Activated CD4-positive, CD25-positive, alpha-beta regulatory T cell (primary cell): ENCODE measurements around the gene CECR2.

Experiments
- DNase-seq, 4 experiments: peaks; one replicate each; lab custom pipeline; 2025; lab: John Stamatoyannopoulos, UW

The CECR2 gene

GRCh38 chr22:17368144-17368543 is 1.1 kb upstream of the CECR2 start:
- no peak for DNase-seq

- no peak for DNase-seq
Observed at GRCh38 chr22:17368554-17369438, 464 bp upstream of the CECR2 start.

- no peak for DNase-seq
Observed at GRCh38 chr22:17370026-17370765, 936 bp downstream of the CECR2 start.

- DNase-seq: no peak
Observed at GRCh38 chr22:17370766-17371432, 1.6 kb downstream of the CECR2 start.

GRCh38 chr22:17371448-17371847 is 2.2 kb downstream of the CECR2 start:
- no peak for DNase-seq

GRCh38 chr22:17373855-17374254 is 4.6 kb downstream of the CECR2 start:
- DNase-seq: no peak

- no peak for DNase-seq
Observed at GRCh38 chr22:17375914-17376614, 6.8 kb downstream of the CECR2 start.

GRCh38 chr22:17376950-17377349 is 7.7 kb downstream of the CECR2 start:
- DNase-seq: no peak

GRCh38 chr22:17379944-17380343 is 10.7 kb downstream of the CECR2 start:
- no peak for DNase-seq

GRCh38 chr22:17380359-17381087 is 11.3 kb downstream of the CECR2 start:
- no peak for DNase-seq

GRCh38 chr22:17381192-17381913 is 12.1 kb downstream of the CECR2 start:
- DNase-seq: no peak

- no peak for DNase-seq
Observed at GRCh38 chr22:17384612-17385330, 15.5 kb downstream of the CECR2 start.

GRCh38 chr22:17387356-17387755 is 18.1 kb downstream of the CECR2 start:
- no peak for DNase-seq

GRCh38 chr22:17388235-17388634 is 19.0 kb downstream of the CECR2 start:
- DNase-seq: no peak

- DNase-seq: no peak
Observed at GRCh38 chr22:17390087-17390486, 20.8 kb downstream of the CECR2 start.

GRCh38 chr22:17396516-17396915 is 27.3 kb downstream of the CECR2 start:
- no peak for DNase-seq

GRCh38 chr22:17397756-17398547 is 28.7 kb downstream of the CECR2 start:
- no peak for DNase-seq

GRCh38 chr22:17400305-17400704 is 31.0 kb downstream of the CECR2 start:
- DNase-seq: no peak

- DNase-seq: no peak
Observed at GRCh38 chr22:17401728-17402127, 32.5 kb downstream of the CECR2 start.
